ENCODE measurements around the gene VSTM4.

The VSTM4 gene

GRCh38 chr10:48970046-48970445, 145.3 kb downstream of the VSTM4 start:
- DNase-seq (ENCODE audit: low spot score), result no peak

GRCh38 chr10:48968036-48968435, 147.3 kb downstream of the VSTM4 start:
- DNase-seq (ENCODE audit: low spot score), result no peak

- no peak for DNase-seq (ENCODE audit: low spot score)
Measured at GRCh38 chr10:48965460-48965859, 149.9 kb downstream of the VSTM4 start.

Data from left forelimb (tissue), 1 donor.